Ovary (tissue), 3 donors: ENCODE measurements around the gene FGFR2.

Experiments
- CTCF ChIP-seq, 3 donors: fragments of 450-650 bp in 2 of 3; fragments of 200-600 bp in 1 of 3; IDR thresholded peaks; one replicate each; pipeline versions ENCODE4 v1.5.1 to v1.8.0; 2016 to 2022; ENCODE audit warnings: antibody characterized with exemption in 3 of 3, mild to moderate bottlenecking in 1 of 3
- EP300 ChIP-seq: sonication (generic); formaldehyde crosslinking; IDR thresholded peaks from one replicate; pipeline ENCODE4 v1.6.1; 2017; ENCODE audit warnings: antibody characterized with exemption
- POLR2A ChIP-seq: fragments of 450-650 bp; IDR thresholded peaks from one replicate; pipeline ENCODE4 v1.6.1; 2017; ENCODE audit warnings: antibody characterized with exemption, mild to moderate bottlenecking, moderate library complexity
- donor health status: DM: no; HTN: no; CAD: no.

DNA sequence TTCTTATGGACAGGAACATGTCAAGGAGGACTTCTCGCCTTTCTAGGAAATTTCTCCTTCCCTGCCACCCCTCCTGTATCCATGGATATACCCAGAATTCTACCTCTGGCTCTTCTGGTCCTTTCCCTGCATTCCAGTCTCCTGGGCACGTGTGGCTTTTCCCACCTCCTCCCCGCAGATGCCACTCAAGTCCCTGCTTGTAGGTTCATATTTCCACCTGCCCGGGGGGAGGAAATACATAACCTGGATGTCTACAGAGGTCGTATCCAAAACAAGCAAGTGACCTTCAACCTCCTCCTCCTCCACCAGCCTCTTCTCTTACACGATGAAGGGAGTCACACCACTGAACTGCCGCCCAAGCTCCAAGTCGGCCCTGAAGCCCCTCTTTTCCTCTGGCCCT is 20.7 kb downstream of the FGFR2 start:
- TF ChIP-seq CTCF (IDR thresholded peaks at IDR 0.05) (no peak), POLR2A (no peak), EP300 (no peak)
